HEK293 (cell line): ENCODE data around the gene RFPL1.
A peak's percentile ranks its signal among the peaks of the same experiment; 100 is the strongest.

Experiments used
- CTCF ChIA-PET: fragments of 350-600 bp; formaldehyde crosslinking; extraction: SDS; loops from one replicate; lab custom pipeline; 2021; ENCODE audit warnings: antibody characterized with exemption; lab: Yijun Ruan, JAX
- POLR2A ChIA-PET: fragments of 300-600 bp; formaldehyde crosslinking; extraction: SDS; loops from one replicate; lab custom pipeline; 2020; ENCODE audit warnings: antibody characterized with exemption, inconsistent platforms; lab: Yijun Ruan, JAX
- H3K27ac ChIP-seq: fragments of 200-500 bp; sonication (Bioruptor generic); 2 replicates; pipeline ENCODE4 v1.5.1; 2014; ENCODE audit warnings: low read depth, low read length, control low read depth, inconsistent platforms; ENCODE audit errors: extremely low read depth
- H3K36me3 ChIP-seq, 2 experiments: fragments of 200-500 bp in 1 of 2; sonication (Bioruptor generic) in 1 of 2; 1 replicate in 1 of 2; 2 replicates in 1 of 2; pipeline ENCODE4 v1.5.1; 2014 to 2017; ENCODE audit warnings: inconsistent platforms in 2 of 2, low read length in 2 of 2; ENCODE audit not compliant: control insufficient read depth in 2 of 2, insufficient read depth in 1 of 2
- H3K4me1 ChIP-seq: fragments of 200-500 bp; sonication (Bioruptor generic); 2 replicates; pipeline ENCODE4 v1.5.1; 2014; ENCODE audit warnings: mild to moderate bottlenecking, low read length, inconsistent platforms; ENCODE audit not compliant: control insufficient read depth, insufficient read depth
- H3K4me3 ChIP-seq: 2 replicates; pipeline ENCODE4 v1.5.1; 2011; ENCODE audit warnings: low read depth, mild to moderate bottlenecking, control low read depth, low read length, moderate library complexity
- H3K9me3 ChIP-seq: fragments of 200-500 bp; sonication (Bioruptor generic); 2 replicates; pipeline ENCODE4 v1.5.1; 2014; ENCODE audit warnings: low read depth, low read length, inconsistent platforms; ENCODE audit not compliant: control insufficient read depth, insufficient read depth
- KLF7 ChIP-seq: fragments of 450-650 bp; formaldehyde crosslinking; IDR thresholded peaks from 2 replicates; pipeline ENCODE4 v1.5.1; 2016; ENCODE audit warnings: missing biosample characterization, missing genetic modification characterization, borderline replicate concordance
- PRDM10 ChIP-seq: fragments of 450-650 bp; formaldehyde crosslinking; IDR thresholded peaks from 2 replicates; pipeline ENCODE4 v1.5.1; 2016; ENCODE audit warnings: missing biosample characterization, missing genetic modification characterization
- SETDB1 ChIP-seq: IDR thresholded peaks from one replicate; pipeline ENCODE4 v1.6.1; 2017; ENCODE audit warnings: mild to moderate bottlenecking, low read length, moderate library complexity, mixed read lengths; ENCODE audit not compliant: insufficient read length
- SP2 ChIP-seq: fragments of 450-650 bp; formaldehyde crosslinking; IDR thresholded peaks from 2 replicates; pipeline ENCODE4 v1.5.1; 2016; ENCODE audit warnings: missing biosample characterization, missing genetic modification characterization
- ZBTB17 ChIP-seq: fragments of 450-650 bp; formaldehyde crosslinking; IDR thresholded peaks from 2 replicates; pipeline ENCODE4 v1.5.1; 2016; ENCODE audit warnings: missing biosample characterization, missing genetic modification characterization
- ZBTB20 ChIP-seq: fragments of 450-650 bp; formaldehyde crosslinking; IDR thresholded peaks from 2 replicates; pipeline ENCODE4 v1.5.1; 2016; ENCODE audit warnings: missing biosample characterization, missing genetic modification characterization
- ZBTB44 ChIP-seq: fragments of 450-650 bp; IDR thresholded peaks from 2 replicates; pipeline ENCODE4 v1.5.1; 2018; ENCODE audit warnings: missing biosample characterization, mild to moderate bottlenecking, missing genetic modification characterization
- ZBTB8A ChIP-seq: fragments of 450-650 bp; formaldehyde crosslinking; IDR thresholded peaks from 2 replicates; pipeline ENCODE4 v1.5.1; 2016; ENCODE audit warnings: missing biosample characterization, missing genetic modification characterization
- ZNF155 ChIP-seq: fragments of 450-650 bp; formaldehyde crosslinking; IDR thresholded peaks from 2 replicates; pipeline ENCODE4 v1.5.1; 2016; ENCODE audit warnings: missing biosample characterization, missing genetic modification characterization
- ZNF302 ChIP-seq: fragments of 450-650 bp; formaldehyde crosslinking; IDR thresholded peaks from 2 replicates; pipeline ENCODE4 v1.5.1; 2016; ENCODE audit warnings: missing biosample characterization, missing genetic modification characterization, low read depth
- ZNF324 ChIP-seq: fragments of 450-650 bp; formaldehyde crosslinking; IDR thresholded peaks from 2 replicates; pipeline ENCODE4 v1.5.1; 2016; ENCODE audit warnings: missing biosample characterization, missing genetic modification characterization
- ZNF335 ChIP-seq: fragments of 450-650 bp; formaldehyde crosslinking; conservative IDR thresholded peaks from 2 replicates; pipeline ENCODE4 v1.5.1; 2016; ENCODE audit warnings: missing biosample characterization, missing genetic modification characterization
- ZNF404 ChIP-seq: fragments of 450-650 bp; formaldehyde crosslinking; IDR thresholded peaks from 2 replicates; pipeline ENCODE4 v1.5.1; 2017; ENCODE audit warnings: missing biosample characterization, missing genetic modification characterization
- ZNF433 ChIP-seq: fragments of 450-650 bp; formaldehyde crosslinking; IDR thresholded peaks from 2 replicates; pipeline ENCODE4 v1.5.1; 2016; ENCODE audit warnings: missing biosample characterization, missing genetic modification characterization, low read depth
- ZNF473 ChIP-seq: fragments of 450-650 bp; formaldehyde crosslinking; IDR thresholded peaks from 2 replicates; pipeline ENCODE4 v1.5.1; 2017; ENCODE audit warnings: missing biosample characterization, missing genetic modification characterization
- ZNF488 ChIP-seq: fragments of 450-650 bp; formaldehyde crosslinking; IDR thresholded peaks from 2 replicates; pipeline ENCODE4 v1.5.1; 2016; ENCODE audit warnings: missing biosample characterization, missing genetic modification characterization
- ZNF530 ChIP-seq: fragments of 450-650 bp; formaldehyde crosslinking; IDR thresholded peaks from 2 replicates; pipeline ENCODE4 v1.5.1; 2016; ENCODE audit warnings: low read depth, missing biosample characterization, missing genetic modification characterization
- ZNF558 ChIP-seq: fragments of 450-650 bp; formaldehyde crosslinking; IDR thresholded peaks from 2 replicates; pipeline ENCODE4 v1.5.1; 2016; ENCODE audit warnings: missing biosample characterization, missing genetic modification characterization
- ZNF561 ChIP-seq: fragments of 450-650 bp; IDR thresholded peaks from 2 replicates; pipeline ENCODE4 v1.5.1; 2018; ENCODE audit warnings: missing biosample characterization, missing genetic modification characterization, borderline replicate concordance
- ZNF701 ChIP-seq: fragments of 450-650 bp; formaldehyde crosslinking; IDR thresholded peaks from 2 replicates; pipeline ENCODE4 v1.5.1; 2016; ENCODE audit warnings: missing biosample characterization, missing genetic modification characterization
- ZNF707 ChIP-seq: fragments of 450-650 bp; formaldehyde crosslinking; IDR thresholded peaks from 2 replicates; pipeline ENCODE4 v1.5.1; 2016; ENCODE audit warnings: missing biosample characterization, missing genetic modification characterization
- ZNF76 ChIP-seq: fragments of 450-650 bp; formaldehyde crosslinking; IDR thresholded peaks from 2 replicates; pipeline ENCODE4; 2016; ENCODE audit warnings: low read depth, missing biosample characterization, missing genetic modification characterization, borderline replicate concordance
- ZSCAN4 ChIP-seq: fragments of 450-650 bp; formaldehyde crosslinking; IDR thresholded peaks from 2 replicates; pipeline ENCODE4 v1.5.1; 2017; ENCODE audit warnings: missing biosample characterization, missing genetic modification characterization

Gene RFPL1

GRCh38 chr22:29457730-29458129 lies 19.3 kb downstream of the RFPL1 start:
- no peak for TF ChIP-seq ZNF473 (tag by site-specific recombination)
- TF ChIP-seq ZNF488 (tag by site-specific recombination), result no peak
- peak; percentile 67 for TF ChIP-seq ZBTB17 (tag by site-specific recombination)
- TF ChIP-seq SP2 (tag by site-specific recombination), result peak; percentile 49
- TF ChIP-seq ZNF324 (tag by site-specific recombination), result no peak
- no peak for TF ChIP-seq ZNF433 (tag by site-specific recombination)
- peak; percentile 94 for TF ChIP-seq ZNF335
- TF ChIP-seq ZNF707 (tag by site-specific recombination), result no peak
- no peak for TF ChIP-seq KLF7 (tag by site-specific recombination)
- no peak for TF ChIP-seq ZNF701 (tag by site-specific recombination)
- TF ChIP-seq ZNF561, result no peak
- TF ChIP-seq ZNF155 (tag by site-specific recombination), result no peak
- TF ChIP-seq ZBTB8A, result no peak
- peak; percentile 43; the same call in 1 of the 2 replicates for TF ChIP-seq PRDM10 (tag by site-specific recombination)
- TF ChIP-seq ZNF530 (tag by site-specific recombination), result no peak
- peak; percentile 58; the same call in 1 of the 2 replicates for TF ChIP-seq ZNF76 (tag by site-specific recombination)
- no peak for TF ChIP-seq ZSCAN4
- TF ChIP-seq ZNF302 (tag by site-specific recombination), result no peak
- no peak for TF ChIP-seq ZNF558
- no peak for TF ChIP-seq SETDB1
- peak; percentile 68 for TF ChIP-seq ZBTB20 (tag by site-specific recombination)
- TF ChIP-seq ZNF404 (tag by site-specific recombination), result no peak
- no peak for TF ChIP-seq ZBTB44 (tag by site-specific recombination)
- TF ChIP-seq, all 188 proteins: peak for 6
- no peak overlapping the region for H3K27ac ChIP-seq
- H3K4me1 ChIP-seq, result no peaks in the 10 kb centered on the region
- H3K4me3 ChIP-seq, result no peak overlapping the region
- ChIA-PET CTCF (interaction anchor here (0.7 to 1.1 kb wide), 5 partner anchors 12 to 98 kb away, joined by 3 to 5 read pairs (median 3); partner anchors contain the start of gene THOC5), POLR2A (interaction anchor here (0.6 to 1.0 kb wide), 2 partner anchors 12 to 46 kb away, joined by 3 read pairs; no protein-coding TSS in a partner anchor)
- no peaks in the 10 kb centered on the region for H3K9me3 ChIP-seq
- H3K36me3 ChIP-seq, result no peaks in the 10 kb centered on the region
